GM18520 (cell line): ENCODE data around the gene ARHGAP22.

Experiments
- ATAC-seq: cut with Tn5 transposase; IDR thresholded peaks from one replicate; pipeline ENCODE4 v1.9.1; 2021; ENCODE audit not compliant: unreplicated experiment

The ARHGAP22 gene

DNA sequence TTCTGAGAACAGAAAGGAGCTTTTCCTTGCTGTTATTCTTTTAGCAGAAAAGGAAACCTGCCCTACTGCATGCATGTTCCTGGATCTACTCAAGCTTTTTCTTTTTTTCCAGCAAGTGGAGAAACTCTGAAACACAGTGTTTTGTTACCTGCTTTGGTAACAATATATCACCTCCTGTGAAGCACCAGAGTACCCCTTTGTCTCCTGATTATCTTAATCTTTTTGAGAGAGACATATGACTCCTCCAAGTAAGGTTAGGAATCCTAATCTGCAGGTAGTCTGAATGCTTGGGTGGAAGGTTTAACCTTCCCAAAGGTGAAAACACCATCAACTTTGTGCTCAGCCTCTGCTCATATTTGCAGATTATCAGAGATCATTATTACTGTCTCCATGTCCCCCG, 205.3 kb downstream of the ARHGAP22 start:
- ATAC-seq, result no peak

DNA sequence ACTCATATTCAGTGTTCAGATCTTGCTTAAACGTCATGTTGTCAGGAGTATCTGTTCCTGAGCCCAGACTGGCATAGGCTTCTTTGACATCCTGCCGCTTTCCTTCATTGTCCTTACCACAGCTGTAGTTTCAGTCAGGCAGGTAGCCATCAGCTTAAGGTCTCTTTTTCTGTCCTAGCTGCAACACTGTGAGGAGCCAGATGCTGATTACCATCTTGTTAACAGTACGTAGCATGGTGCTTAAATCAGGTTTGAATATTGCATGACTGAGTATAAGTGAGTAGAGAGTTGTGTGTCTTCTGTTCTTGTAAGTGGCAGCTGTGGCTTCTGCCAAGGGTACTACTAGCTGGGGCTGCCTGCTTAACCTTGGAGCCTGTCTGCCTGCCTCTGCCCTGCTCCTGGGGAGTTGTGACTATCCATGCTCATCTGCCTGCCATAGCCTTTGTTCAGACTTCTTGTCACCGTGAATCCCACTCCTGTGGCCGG, 205.8 kb downstream of the ARHGAP22 start:
- no peak for ATAC-seq

DNA sequence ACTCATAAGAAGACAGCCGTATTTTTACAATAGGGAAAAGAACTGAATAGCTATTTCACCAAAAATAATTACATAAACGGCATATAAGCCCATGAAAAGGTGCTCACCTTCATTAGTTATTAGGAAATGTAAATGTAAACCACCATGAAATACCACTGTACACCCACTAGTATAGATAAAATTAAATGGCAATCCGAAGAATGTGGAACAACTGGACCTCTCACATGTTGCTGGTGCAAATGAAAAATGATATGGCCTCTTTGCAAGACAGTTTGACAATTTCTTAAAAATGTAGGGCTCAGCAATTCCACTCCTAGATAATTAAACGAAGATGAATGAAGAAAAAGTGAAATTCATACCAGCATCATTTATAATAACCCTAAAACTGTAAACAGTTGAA, 206.6 kb downstream of the ARHGAP22 start:
- no peak for ATAC-seq
